Bronchial epithelial cell (primary cell): ENCODE data around the gene CEP20. TPM values are rescaled to one million over a fixed set of nuclear protein-coding genes. Genes with fewer than 3 reads are reported as not detected.

Source experiments
- DNase-seq: peaks from one replicate; pipeline ENCODE4 v3.0.0-alpha.2; 2010; ENCODE audit warnings: low read depth
- FAIRE-seq: peaks from 2 replicates; lab custom pipeline; 2011; peaks lifted over from hg19 to GRCh38; lab: Jason Lieb, UNC
- H3K27me3 ChIP-seq: 2 replicates; pipeline ENCODE4 v1.5.1; 2011; ENCODE audit warnings: low read length; ENCODE audit not compliant: control insufficient read depth, insufficient read depth
- H3K36me3 ChIP-seq: 2 replicates; pipeline ENCODE4 v1.5.1; 2011; ENCODE audit warnings: low read length; ENCODE audit not compliant: control insufficient read depth, insufficient read depth
- H3K4me3 ChIP-seq: 2 replicates; pipeline ENCODE4 v1.5.1; 2011; ENCODE audit warnings: mild to moderate bottlenecking, low read depth, low read length, control low read depth
- total RNA-seq: library from RNA; depleted of rRNA; stranded (reverse); fragments of >200 nt; gene quantifications from 2 replicates; pipeline ENCODE4 v1.2.1, GENCODE V29; 2014
- TF ChIP-seq, protein P1 (sequence below): IDR thresholded peaks from 2 replicates; pipeline ENCODE4 v1.5.1; 2011; ENCODE audit warnings: mild to moderate bottlenecking, moderate library complexity, low read length, control low read depth, inconsistent platforms; ENCODE audit not compliant: insufficient read depth, severe bottlenecking

The CEP20 gene
- total RNA-seq, 1 donor from 2014 or later = 46.6 TPM

DNA sequence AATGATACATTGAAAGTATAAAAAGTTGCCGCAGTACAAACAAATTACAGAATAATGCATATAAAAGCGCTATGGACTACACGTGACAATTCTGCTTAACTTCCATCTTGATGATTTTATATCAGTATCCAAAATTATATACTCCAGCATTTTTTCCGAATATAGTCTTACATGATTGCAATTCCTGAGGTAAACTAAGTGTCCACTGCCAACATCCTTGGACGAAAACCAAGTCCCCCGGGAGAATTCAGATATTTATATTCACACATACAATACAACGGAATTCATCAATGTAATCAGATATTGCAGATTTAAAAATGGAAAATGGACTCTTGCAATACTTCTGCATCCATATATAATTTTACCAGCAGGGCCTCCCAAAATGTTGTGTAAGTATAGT, 22.7 kb downstream of the CEP20 start:
- no peak overlapping the region for H3K4me3 ChIP-seq
- DNase-seq (no peak), FAIRE-seq (no peak)
- no peaks in the 10 kb centered on the region for H3K27me3 ChIP-seq
- H3K36me3 ChIP-seq = peaks cover 5% of the 10 kb centered on the region
- TF ChIP-seq, protein P1, sequence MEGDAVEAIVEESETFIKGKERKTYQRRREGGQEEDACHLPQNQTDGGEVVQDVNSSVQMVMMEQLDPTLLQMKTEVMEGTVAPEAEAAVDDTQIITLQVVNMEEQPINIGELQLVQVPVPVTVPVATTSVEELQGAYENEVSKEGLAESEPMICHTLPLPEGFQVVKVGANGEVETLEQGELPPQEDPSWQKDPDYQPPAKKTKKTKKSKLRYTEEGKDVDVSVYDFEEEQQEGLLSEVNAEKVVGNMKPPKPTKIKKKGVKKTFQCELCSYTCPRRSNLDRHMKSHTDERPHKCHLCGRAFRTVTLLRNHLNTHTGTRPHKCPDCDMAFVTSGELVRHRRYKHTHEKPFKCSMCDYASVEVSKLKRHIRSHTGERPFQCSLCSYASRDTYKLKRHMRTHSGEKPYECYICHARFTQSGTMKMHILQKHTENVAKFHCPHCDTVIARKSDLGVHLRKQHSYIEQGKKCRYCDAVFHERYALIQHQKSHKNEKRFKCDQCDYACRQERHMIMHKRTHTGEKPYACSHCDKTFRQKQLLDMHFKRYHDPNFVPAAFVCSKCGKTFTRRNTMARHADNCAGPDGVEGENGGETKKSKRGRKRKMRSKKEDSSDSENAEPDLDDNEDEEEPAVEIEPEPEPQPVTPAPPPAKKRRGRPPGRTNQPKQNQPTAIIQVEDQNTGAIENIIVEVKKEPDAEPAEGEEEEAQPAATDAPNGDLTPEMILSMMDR = no peak

DNA sequence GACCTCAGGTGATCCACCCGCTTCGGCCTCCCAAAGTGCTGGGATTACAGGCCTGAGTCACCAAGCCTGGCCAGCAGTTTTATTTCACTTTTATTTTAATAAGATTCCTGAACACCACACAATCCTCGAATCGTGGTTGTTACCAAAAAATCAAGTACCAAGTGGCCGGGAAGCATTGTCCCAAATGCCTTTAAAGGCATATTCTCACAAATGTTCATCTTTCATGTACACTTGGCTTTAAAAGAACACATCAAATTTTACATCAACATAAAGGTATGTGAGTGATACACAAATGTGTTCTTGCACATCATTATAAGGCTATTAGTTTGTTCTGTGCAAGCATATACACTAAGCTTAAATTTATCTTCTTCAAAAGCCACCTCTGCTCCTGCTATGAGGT, 23.5 kb downstream of the CEP20 start:
- TF ChIP-seq, protein P1 = no peak
- DNase-seq (no peak), FAIRE-seq (no peak)
- H3K27me3 ChIP-seq = no peaks in the 10 kb centered on the region
- H3K36me3 ChIP-seq = peaks cover 3% of the 10 kb centered on the region
- no peak overlapping the region for H3K4me3 ChIP-seq

DNA sequence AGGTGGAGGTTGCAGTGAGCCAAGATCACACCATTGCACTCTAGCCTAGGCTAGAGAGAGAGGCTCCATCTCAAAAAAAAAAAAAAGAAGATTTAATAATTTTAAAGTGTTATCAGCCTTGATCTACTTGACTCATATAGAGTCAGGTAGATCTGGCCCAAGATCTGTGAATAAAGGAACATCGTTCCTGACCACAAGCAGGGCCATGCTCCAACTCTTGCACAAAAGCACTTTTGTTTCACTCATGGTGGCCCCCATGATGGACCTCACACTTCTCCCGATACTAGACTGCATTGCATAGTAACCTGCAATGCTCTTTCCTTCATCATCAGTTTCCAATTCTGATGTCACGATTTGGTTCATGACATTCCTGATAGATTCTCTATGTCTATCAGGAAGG, 26.4 kb downstream of the CEP20 start:
- Histone ChIP-seq H3K27me3 (peaks cover 9% of the 10 kb centered on the region), H3K36me3 (peaks cover 2% of the 10 kb centered on the region), H3K4me3 (no peak overlapping the region)
- TF ChIP-seq, protein P1 = no peak
- no peak for DNase-seq
- FAIRE-seq = no peak

DNA sequence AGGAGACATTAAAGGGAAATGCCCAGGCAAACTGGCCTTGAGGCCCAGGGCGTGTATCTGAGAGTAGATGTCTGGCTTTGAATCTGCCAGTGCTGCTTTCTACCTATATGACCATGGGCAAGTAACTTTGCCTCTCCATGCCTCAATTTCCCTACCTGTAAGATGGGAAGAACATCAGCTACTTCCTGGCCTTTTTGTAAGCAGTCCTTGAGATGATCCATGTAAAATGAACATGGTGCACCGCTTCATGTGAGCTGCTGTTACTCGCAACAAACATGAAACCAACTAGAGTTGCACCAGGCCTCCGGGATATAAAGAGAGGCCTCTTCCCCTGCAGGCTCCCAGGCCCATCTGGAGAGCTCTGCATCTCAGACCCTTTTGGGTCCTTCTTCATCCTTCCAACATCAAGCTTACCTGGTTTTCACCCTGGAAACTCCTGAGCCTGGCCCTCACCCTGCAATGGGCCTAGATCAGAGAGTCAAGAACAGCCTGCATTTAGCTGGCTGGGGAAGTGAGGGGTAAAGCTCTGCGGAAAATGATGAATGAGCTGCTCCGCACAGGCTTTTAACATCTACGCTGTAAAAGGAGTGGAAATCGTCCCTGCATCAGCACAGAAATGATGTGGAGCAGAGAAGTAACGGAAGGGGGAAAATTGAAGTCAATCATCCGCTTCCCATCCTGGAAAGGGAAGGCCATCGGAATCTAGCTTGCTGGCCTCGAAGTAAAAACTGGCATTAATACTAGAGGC, 29.3 kb downstream of the CEP20 start:
- no peak for DNase-seq
- H3K4me3 ChIP-seq = no peak overlapping the region
- FAIRE-seq = no peak

DNA sequence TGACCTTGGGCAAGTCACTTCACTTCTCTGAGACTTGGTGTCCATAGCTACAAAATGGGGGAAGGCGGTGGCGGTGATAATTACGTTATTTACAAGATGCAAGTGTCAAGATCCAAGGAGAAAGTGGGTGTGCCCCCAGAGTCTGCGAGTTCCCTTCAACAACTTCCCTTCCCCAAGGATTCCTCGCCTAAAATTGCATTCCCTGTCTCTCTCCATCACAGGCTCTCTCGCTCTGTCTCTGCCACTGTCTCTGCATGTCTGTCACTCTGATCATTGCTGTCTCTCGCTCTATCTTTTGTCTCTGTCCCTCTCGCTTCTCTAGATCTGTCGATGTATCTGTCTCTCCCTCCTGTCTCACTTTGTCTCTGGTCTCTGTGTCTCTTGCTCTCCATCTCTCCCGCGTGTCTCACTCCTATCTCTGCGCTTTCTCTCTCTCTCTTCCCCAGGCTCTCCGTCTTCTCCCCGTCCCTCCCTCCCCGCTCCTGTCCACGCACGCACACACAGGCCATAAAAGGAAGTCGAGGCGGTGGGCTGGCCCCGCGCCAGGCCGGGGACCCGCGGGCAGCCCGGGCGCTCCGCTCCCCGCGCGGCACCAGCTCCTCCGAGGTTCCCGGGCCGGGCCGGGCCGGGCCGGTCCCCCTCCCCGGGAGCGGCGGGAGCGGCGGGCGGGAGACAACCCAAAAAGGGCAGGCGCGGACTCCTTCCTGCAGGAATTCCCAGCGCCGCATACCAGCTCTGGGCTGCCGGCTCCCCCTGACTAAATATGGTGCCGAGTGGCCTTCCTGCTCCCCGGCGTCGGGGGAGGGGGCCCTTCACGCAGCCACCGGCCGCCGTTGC, 30.5 kb downstream of the CEP20 start:
- TF ChIP-seq, protein P1 = no peak
- FAIRE-seq (no peak), DNase-seq (no peak)
- H3K4me3 ChIP-seq = peak overlapping the region; percentile 17
- H3K36me3 ChIP-seq = no peaks in the 10 kb centered on the region
- H3K27me3 ChIP-seq = peaks cover 20% of the 10 kb centered on the region

More for the DNA sequence above, 29.3 kb downstream of the CEP20 start:
- Histone ChIP-seq H3K27me3 (peaks cover 20% of the 10 kb centered on the region), H3K36me3 (no peaks in the 10 kb centered on the region)
- TF ChIP-seq, protein P1 = no peak
